ENCODE data around the gene IL12RB1. TPM values are rescaled to one million over a fixed set of nuclear protein-coding genes. Genes with fewer than 3 reads are reported as not detected.
A peak's percentile ranks its signal among the peaks of the same experiment; 100 is the strongest.

Gene IL12RB1
- total and polyA plus RNA-seq, 2 of the 13 experiments (the other 11 are each of a cell fraction or from before 2014, with no cell fraction given), result 0.03 to 0.04 TPM

DNA sequence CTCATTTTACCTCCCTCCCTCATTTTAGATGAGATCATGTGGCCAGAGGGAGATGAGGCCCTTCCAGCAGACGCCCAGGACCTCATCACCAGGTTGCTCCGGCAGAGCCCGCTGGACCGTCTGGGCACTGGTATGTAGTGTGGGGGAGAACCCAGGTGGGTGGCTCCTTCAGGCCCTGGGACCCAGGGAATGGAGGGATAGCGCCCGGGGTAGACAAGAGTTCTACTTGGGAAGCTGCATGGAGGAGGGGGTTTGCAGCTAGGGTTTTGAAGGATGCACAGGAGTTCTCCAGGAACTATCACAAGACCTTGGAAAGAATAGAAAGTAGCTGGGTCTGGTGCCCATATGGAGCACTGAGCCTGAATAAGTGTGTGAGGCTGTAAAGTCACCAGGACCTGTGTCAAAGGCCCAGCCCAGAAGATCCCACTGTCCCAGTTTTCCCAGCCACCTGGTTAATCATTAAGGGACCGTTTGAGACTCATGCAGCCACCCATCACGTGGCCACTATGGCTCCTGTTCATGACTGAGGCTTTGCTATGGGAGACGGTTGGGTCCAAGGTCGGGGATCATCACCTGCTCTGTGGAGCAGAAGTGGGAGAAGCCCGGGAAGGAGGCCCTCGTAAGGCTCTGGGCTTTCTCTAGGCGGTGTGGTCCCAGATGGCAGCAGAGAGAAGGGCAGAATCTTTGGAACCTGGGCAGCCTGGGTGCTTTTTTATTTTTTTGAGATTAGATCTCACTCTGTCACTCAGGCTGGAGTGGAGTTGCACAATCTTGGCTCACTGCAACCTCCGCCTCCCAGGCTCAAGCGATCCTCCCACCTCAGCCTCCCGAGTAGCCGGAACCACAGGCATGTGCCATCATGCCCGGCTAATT is 49.2 kb upstream of the IL12RB1 start (continued):
- TF ChIP-seq, protein P1, sequence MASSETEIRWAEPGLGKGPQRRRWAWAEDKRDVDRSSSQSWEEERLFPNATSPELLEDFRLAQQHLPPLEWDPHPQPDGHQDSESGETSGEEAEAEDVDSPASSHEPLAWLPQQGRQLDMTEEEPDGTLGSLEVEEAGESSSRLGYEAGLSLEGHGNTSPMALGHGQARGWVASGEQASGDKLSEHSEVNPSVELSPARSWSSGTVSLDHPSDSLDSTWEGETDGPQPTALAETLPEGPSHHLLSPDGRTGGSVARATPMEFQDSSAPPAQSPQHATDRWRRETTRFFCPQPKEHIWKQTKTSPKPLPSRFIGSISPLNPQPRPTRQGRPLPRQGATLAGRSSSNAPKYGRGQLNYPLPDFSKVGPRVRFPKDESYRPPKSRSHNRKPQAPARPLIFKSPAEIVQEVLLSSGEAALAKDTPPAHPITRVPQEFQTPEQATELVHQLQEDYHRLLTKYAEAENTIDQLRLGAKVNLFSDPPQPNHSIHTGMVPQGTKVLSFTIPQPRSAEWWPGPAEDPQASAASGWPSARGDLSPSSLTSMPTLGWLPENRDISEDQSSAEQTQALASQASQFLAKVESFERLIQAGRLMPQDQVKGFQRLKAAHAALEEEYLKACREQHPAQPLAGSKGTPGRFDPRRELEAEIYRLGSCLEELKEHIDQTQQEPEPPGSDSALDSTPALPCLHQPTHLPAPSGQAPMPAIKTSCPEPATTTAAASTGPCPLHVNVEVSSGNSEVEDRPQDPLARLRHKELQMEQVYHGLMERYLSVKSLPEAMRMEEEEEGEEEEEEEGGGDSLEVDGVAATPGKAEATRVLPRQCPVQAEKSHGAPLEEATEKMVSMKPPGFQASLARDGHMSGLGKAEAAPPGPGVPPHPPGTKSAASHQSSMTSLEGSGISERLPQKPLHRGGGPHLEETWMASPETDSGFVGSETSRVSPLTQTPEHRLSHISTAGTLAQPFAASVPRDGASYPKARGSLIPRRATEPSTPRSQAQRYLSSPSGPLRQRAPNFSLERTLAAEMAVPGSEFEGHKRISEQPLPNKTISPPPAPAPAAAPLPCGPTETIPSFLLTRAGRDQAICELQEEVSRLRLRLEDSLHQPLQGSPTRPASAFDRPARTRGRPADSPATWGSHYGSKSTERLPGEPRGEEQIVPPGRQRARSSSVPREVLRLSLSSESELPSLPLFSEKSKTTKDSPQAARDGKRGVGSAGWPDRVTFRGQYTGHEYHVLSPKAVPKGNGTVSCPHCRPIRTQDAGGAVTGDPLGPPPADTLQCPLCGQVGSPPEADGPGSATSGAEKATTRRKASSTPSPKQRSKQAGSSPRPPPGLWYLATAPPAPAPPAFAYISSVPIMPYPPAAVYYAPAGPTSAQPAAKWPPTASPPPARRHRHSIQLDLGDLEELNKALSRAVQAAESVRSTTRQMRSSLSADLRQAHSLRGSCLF (CRISPR knock-in tag; IDR thresholded peaks at IDR 0.05; ENCODE audit: borderline replicate concordance), result no peak
- TF ChIP-seq ZNF550 (CRISPR knock-in tag; IDR thresholded peaks at IDR 0.05; ENCODE audit: borderline replicate concordance) (no peak), STAG1 (CRISPR knock-in tag; IDR thresholded peaks at IDR 0.05) (no peak; the same call in 1 of the 2 replicates), SOX13 (IDR thresholded peaks at IDR 0.05) (no peak), SOX13 (CRISPR knock-in tag; conservative IDR thresholded peaks at IDR 0.05 in 1 of 2, IDR thresholded peaks at IDR 0.05 in 1 of 2) (peak in 1 of 2 experiments; percentile 65; a peak in 1 of 4 replicates), ZNF747 (CRISPR knock-in tag; IDR thresholded peaks at IDR 0.05; ENCODE audit: borderline replicate concordance) (peak; percentile 69; the same call in 1 of the 2 replicates), MATR3 (CRISPR knock-in tag; IDR thresholded peaks at IDR 0.05) (no peak), SRSF1 (optimal IDR thresholded peaks at IDR 0.05; ENCODE audit: low read depth, low read length) (no peak), GZF1 (CRISPR knock-in tag; IDR thresholded peaks at IDR 0.05) (no peak), RORA (CRISPR knock-in tag; IDR thresholded peaks at IDR 0.05) (no peak), ZNF460 (CRISPR knock-in tag; IDR thresholded peaks at IDR 0.05; ENCODE audit: borderline replicate concordance) (no peak), ADNP (CRISPR knock-in tag; IDR thresholded peaks at IDR 0.05) (0 out of 2 replicates have a peak, but pooled peaks have one; percentile 49), MED8 (CRISPR knock-in tag; IDR thresholded peaks at IDR 0.05; ENCODE audit: insufficient replicate concordance) (no peak), CENPT (CRISPR knock-in tag; IDR thresholded peaks at IDR 0.05; ENCODE audit: low read depth) (no peak), HDAC2 (CRISPR knock-in tag; IDR thresholded peaks at IDR 0.05) (peak; percentile 60), ZNF792 (CRISPR knock-in tag; IDR thresholded peaks at IDR 0.05) (no peak; the same call in 1 of the 2 replicates), GFI1 (CRISPR knock-in tag; IDR thresholded peaks at IDR 0.05; ENCODE audit: borderline replicate concordance) (no peak), ZNF468 (CRISPR knock-in tag; IDR thresholded peaks at IDR 0.05) (no peak)
- TF ChIP-seq, protein P2, sequence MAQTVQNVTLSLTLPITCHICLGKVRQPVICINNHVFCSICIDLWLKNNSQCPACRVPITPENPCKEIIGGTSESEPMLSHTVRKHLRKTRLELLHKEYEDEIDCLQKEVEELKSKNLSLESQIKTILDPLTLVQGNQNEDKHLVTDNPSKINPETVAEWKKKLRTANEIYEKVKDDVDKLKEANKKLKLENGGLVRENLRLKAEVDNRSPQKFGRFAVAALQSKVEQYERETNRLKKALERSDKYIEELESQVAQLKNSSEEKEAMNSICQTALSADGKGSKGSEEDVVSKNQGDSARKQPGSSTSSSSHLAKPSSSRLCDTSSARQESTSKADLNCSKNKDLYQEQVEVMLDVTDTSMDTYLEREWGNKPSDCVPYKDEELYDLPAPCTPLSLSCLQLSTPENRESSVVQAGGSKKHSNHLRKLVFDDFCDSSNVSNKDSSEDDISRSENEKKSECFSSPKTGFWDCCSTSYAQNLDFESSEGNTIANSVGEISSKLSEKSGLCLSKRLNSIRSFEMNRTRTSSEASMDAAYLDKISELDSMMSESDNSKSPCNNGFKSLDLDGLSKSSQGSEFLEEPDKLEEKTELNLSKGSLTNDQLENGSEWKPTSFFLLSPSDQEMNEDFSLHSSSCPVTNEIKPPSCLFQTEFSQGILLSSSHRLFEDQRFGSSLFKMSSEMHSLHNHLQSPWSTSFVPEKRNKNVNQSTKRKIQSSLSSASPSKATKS (CRISPR knock-in tag; IDR thresholded peaks at IDR 0.05), result no peak
- TF ChIP-seq, protein P3, sequence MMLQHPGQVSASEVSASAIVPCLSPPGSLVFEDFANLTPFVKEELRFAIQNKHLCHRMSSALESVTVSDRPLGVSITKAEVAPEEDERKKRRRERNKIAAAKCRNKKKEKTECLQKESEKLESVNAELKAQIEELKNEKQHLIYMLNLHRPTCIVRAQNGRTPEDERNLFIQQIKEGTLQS (CRISPR knock-in tag; IDR thresholded peaks at IDR 0.05), result no peak
- TF ChIP-seq, protein P4, sequence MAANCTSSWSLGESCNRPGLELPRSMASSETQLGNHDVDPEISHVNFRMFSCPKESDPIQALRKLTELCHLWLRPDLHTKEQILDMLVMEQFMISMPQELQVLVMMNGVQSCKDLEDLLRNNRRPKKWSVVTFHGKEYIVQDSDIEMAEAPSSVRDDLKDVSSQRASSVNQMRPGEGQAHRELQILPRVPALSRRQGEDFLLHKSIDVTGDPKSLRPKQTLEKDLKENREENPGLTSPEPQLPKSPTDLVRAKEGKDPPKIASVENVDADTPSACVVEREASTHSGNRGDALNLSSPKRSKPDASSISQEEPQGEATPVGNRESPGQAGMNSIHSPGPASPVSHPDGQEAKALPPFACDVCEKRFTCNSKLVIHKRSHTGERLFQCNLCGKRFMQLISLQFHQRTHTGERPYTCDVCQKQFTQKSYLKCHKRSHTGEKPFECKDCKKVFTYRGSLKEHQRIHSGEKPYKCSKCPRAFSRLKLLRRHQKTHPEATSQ (CRISPR knock-in tag; IDR thresholded peaks at IDR 0.05; ENCODE audit: borderline replicate concordance), result no peak
